Upper lobe of left lung (tissue), 6 donors: Measurements from ENCODE around the gene GATA3. TPM values are rescaled to one million over a fixed set of nuclear protein-coding genes. Genes with fewer than 3 reads are reported as not detected.

Source experiments
- ATAC-seq, 2 donors: fragments of 200-7000 bp; cut with Tn5 transposase; one replicate each; pipeline ENCODE4 v1.9.1; 2022; ENCODE audit warnings: mild to moderate bottlenecking in 2 of 2, moderate library complexity in 2 of 2; ENCODE audit not compliant: low FRiP score in 2 of 2
- DNase-seq, 2 donors: peaks; one replicate each; pipeline ENCODE4 v3.0.0-alpha.2; 2019 to 2020
- H3K27ac ChIP-seq, 4 donors: fragments of 200-600 bp; sonication (generic); one replicate each; pipeline ENCODE4 v1.5.1; 2016 to 2019
- H3K27me3 ChIP-seq, 4 donors: fragments of 200-600 bp; sonication (generic); one replicate each; pipeline ENCODE4 v1.5.1; 2017 to 2019
- H3K36me3 ChIP-seq, 4 donors: fragments of 200-600 bp; sonication (generic); one replicate each; pipeline ENCODE4 v1.5.1; 2016 to 2019
- H3K4me1 ChIP-seq, 4 donors: fragments of 200-600 bp; sonication (generic); one replicate each; pipeline ENCODE4 v1.5.1; 2018 to 2019
- H3K4me3 ChIP-seq, 4 donors: fragments of 200-600 bp; sonication (generic); one replicate each; pipeline ENCODE4 v1.5.1; 2017 to 2019; ENCODE audit warnings: mild to moderate bottlenecking in 2 of 4, moderate library complexity in 1 of 4
- H3K9me3 ChIP-seq, 4 donors: fragments of 200-600 bp; sonication (generic); one replicate each; pipeline ENCODE4 v1.5.1; 2018 to 2019
- CTCF ChIP-seq, 6 experiments: fragments of 450-650 bp in 4 of 6; fragments of 200-600 bp in 2 of 6; sonication (generic) in 2 of 6; IDR thresholded peaks; one replicate each; pipeline ENCODE4 v1.5.1; 2016 to 2019; ENCODE audit warnings: antibody characterized with exemption in 6 of 6
- EP300 ChIP-seq, 4 donors: sonication (generic); formaldehyde crosslinking; IDR thresholded peaks; one replicate each; pipeline ENCODE4 v1.5.1; 2017; ENCODE audit warnings: antibody characterized with exemption in 4 of 4, control low read depth in 2 of 4
- POLR2A ChIP-seq, 4 donors: fragments of 450-650 bp; IDR thresholded peaks; one replicate each; pipeline ENCODE4 v1.5.1; 2016 to 2017; ENCODE audit warnings: antibody characterized with exemption in 4 of 4, mild to moderate bottlenecking in 2 of 4
- POLR2AphosphoS5 ChIP-seq, 2 donors: sonication (generic); formaldehyde crosslinking; IDR thresholded peaks; one replicate each; pipeline ENCODE4 v1.5.1; 2017; ENCODE audit warnings: antibody characterized with exemption in 2 of 2
- WGBS, 2 donors: methylation state at CpG; one replicate each; pipeline ENCODE4 v1.1.5; 2017 to 2018; 5-methylcytosine and 5-hydroxymethylcytosine counted together
- total RNA-seq, 6 donors: library from RNA; depleted of rRNA in 4 of 6; stranded (reverse); fragments of >200 nt in 4 of 6; gene quantifications; one replicate each; pipeline versions ENCODE4 v1.1.0 to v1.2.1, GENCODE V29; 2016 to 2021
- donor health status: DM: no; HTN: no; CAD: no; lungs with moderate emphysema.
- donor health status: DM: no; HTN: yes; CAD: no; lungs with severe emphysema.

Gene GATA3
- total RNA-seq, 6 donors from 2014 or later = 0.22 to 6.3 (median 2.7) TPM

DNA sequence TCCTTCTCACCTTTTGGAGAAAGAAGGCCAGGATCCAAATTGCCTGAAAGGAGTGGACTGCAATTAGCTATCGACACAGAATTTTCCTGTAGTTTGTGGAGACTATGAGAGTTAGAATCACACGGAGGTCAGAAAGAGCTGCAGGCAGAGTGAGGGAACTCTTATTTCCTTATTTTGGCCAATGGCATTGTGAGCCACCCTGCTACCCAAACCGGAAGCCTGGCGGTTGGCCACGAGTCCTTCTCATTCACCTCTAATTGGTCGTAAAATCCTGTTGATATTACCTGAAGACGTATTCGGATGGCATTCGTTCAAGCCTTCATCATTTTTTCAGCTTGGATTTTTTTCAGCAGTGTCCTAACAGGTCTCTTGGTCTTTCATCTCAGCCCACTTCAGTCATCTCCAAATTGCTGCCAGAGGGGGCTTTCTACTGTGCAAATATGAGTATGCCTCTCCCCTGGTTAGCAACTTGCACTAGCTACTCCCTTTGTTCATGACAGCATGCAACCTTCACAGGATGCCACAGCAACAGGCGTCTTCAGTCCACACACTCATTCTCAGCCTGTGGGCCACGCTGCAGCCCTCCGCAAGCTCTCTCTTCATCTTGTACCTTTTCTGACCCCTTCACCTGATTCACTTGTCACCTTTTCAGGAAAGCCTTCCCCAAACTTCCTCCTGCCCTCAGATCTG is 66.9 kb downstream of the GATA3 start:
- no peaks in the 10 kb centered on the region for H3K4me1 ChIP-seq
- 66 to 74% methylated on average over 12 of the region's 12 CpGs for WGBS, 2 donors
- H3K4me3 ChIP-seq = no peak overlapping the region
- TF ChIP-seq EP300 (IDR thresholded peaks at IDR 0.05) (no peak), CTCF (IDR thresholded peaks at IDR 0.05) (no peak), POLR2A (IDR thresholded peaks at IDR 0.05) (no peak), POLR2AphosphoS5 (IDR thresholded peaks at IDR 0.05) (no peak)
- ATAC-seq (no peak), DNase-seq (no peak)
- H3K36me3 ChIP-seq = no peaks in the 10 kb centered on the region
- no peaks in the 10 kb centered on the region for H3K9me3 ChIP-seq
- H3K27ac ChIP-seq = no peak overlapping the region
- H3K27me3 ChIP-seq = no peaks in the 10 kb centered on the region

DNA sequence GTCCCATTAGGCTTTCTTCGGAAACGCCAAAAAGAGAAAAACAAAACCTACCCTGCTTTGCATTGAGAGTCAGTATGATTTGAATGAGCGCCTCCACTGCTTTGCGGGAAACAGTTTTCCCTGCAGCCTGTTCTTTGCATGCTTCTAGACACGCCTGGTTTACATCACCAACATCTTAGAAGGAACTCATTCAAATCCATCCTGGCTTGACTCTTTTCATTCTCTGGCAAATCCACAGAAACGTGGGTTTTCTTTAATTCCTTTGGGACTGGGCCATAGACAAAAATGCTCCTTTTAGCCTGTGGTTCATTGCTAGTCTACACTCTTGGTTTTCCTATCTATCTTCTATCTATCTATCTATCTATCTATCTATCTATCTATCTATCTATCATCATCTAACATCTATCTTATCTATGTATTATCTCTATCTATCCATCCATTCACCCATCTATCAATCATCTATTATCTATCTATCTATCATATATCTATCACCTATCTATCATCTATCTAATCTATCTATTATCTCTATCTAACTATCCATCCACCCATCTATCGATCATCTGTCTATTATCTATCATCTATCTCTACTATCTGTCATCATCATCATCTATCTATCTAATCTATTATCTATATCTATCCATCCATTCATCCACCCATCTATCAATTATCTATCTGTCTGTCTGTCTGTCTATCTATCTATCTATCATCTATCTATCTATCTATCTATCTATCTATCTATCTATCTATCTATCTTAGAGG is 68.3 kb downstream of the GATA3 start:
- DNase-seq (no peak), ATAC-seq (no peak)
- H3K4me1 ChIP-seq = no peaks in the 10 kb centered on the region
- no peaks in the 10 kb centered on the region for H3K9me3 ChIP-seq
- no peaks in the 10 kb centered on the region for H3K27me3 ChIP-seq
- H3K4me3 ChIP-seq = no peak overlapping the region
- H3K36me3 ChIP-seq = no peaks in the 10 kb centered on the region
- H3K27ac ChIP-seq = no peak overlapping the region
- WGBS, 2 donors = 81 to 90% methylated on average over 7 of the region's 7 CpGs
- TF ChIP-seq CTCF (IDR thresholded peaks at IDR 0.05) = no peak
- no peak for TF ChIP-seq POLR2A (IDR thresholded peaks at IDR 0.05)
- TF ChIP-seq POLR2AphosphoS5 (IDR thresholded peaks at IDR 0.05) = no peak
- no peak for TF ChIP-seq EP300 (IDR thresholded peaks at IDR 0.05)

DNA sequence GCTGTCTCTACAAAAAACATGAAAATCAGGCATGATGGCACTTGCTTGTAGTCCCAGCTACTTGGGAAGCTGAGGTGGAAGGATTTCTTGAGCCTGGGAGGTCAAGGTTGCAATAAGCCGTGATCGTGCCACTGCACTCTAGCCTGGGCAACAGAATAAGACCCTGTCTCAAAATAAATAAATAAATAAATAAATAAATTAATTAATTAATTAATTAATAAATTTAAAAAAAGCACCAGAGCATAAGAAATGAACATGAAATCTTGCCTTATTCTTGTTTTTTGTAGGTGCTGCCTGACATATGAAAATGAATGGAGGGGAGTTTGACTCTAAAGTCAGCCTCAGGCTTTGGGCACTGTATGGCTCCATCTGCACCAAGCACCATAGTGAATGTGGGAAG is 69.9 kb downstream of the GATA3 start:
- no peak for DNase-seq
- WGBS, 2 donors = 90 to 100% methylated on average over 2 of the region's 2 CpGs
- Histone ChIP-seq H3K4me1 (no peaks in the 10 kb centered on the region), H3K9me3 (no peaks in the 10 kb centered on the region), H3K27ac (no peak overlapping the region), H3K36me3 (no peaks in the 10 kb centered on the region), H3K4me3 (no peak overlapping the region), H3K27me3 (no peaks in the 10 kb centered on the region)
- no peak for TF ChIP-seq EP300 (IDR thresholded peaks at IDR 0.05)
- no peak for TF ChIP-seq POLR2AphosphoS5 (IDR thresholded peaks at IDR 0.05)
- no peak for TF ChIP-seq POLR2A (IDR thresholded peaks at IDR 0.05)
- TF ChIP-seq CTCF (IDR thresholded peaks at IDR 0.05) = no peak
- ATAC-seq = no peak

Other genes starting within 250 kb of the GATA3 start
- 10 to 100 TPM in 3 of 6 donors, 1 to 10 TPM in 3; 6.8 to 16.8 (median 10.1) TPM for gene TAF3, start 236.2 kb upstream of the GATA3 start, total RNA-seq